HG03439 (cell line): ENCODE data around the gene UST.
"Not testable (repeated sequence)": the region's sequence is repeated elsewhere in the genome, so short reads cannot be mapped to it uniquely, and the experiment has no call there.

Source experiments
- ATAC-seq: cut with Tn5 transposase; IDR thresholded peaks from one replicate; pipeline ENCODE4 v1.9.1; 2021; ENCODE audit warnings: mild to moderate bottlenecking, moderate library complexity; ENCODE audit not compliant: unreplicated experiment

Gene UST

GRCh38 chr6:148934961-148935360, 188.1 kb downstream of the UST start:
- ATAC-seq: no peak

GRCh38 chr6:148935705-148936435, 189.0 kb downstream of the UST start:
- ATAC-seq: no peak

- no peak for ATAC-seq
These were observed 196.6 kb downstream of the UST start for GRCh38 chr6:148943451-148943850.

GRCh38 chr6:148944608-148945007, 197.8 kb downstream of the UST start:
- no peak for ATAC-seq

- no peak for ATAC-seq
These were observed 198.6 kb downstream of the UST start for GRCh38 chr6:148945301-148946021.

GRCh38 chr6:148947621-148948444, 201.0 kb downstream of the UST start:
- ATAC-seq: peak; percentile 82

GRCh38 chr6:148951662-148952061, 204.8 kb downstream of the UST start:
- no peak for ATAC-seq

- no peak for ATAC-seq
These were observed 205.6 kb downstream of the UST start for GRCh38 chr6:148952147-148953035.

- no peak for ATAC-seq
These were observed 207.6 kb downstream of the UST start for GRCh38 chr6:148954461-148954860.

GRCh38 chr6:148954934-148955333, 208.1 kb downstream of the UST start:
- no peak for ATAC-seq

GRCh38 chr6:148955441-148955840, 208.6 kb downstream of the UST start:
- no peak for ATAC-seq

GRCh38 chr6:148956163-148956562, 209.3 kb downstream of the UST start:
- ATAC-seq: not testable (repeated sequence)

GRCh38 chr6:148957752-148958151, 210.9 kb downstream of the UST start:
- ATAC-seq: no peak

GRCh38 chr6:148959008-148959407, 212.2 kb downstream of the UST start:
- no peak for ATAC-seq

GRCh38 chr6:148959501-148959900, 212.7 kb downstream of the UST start:
- no peak for ATAC-seq

GRCh38 chr6:148962854-148963515, 216.2 kb downstream of the UST start:
- ATAC-seq: no peak

- no peak for ATAC-seq
These were observed 216.9 kb downstream of the UST start for GRCh38 chr6:148963738-148964137.

GRCh38 chr6:148964467-148964866, 217.6 kb downstream of the UST start:
- no peak for ATAC-seq

GRCh38 chr6:148965287-148965686, 218.5 kb downstream of the UST start:
- no peak for ATAC-seq

GRCh38 chr6:148967011-148967520, 220.2 kb downstream of the UST start:
- ATAC-seq: no peak
